ENCODE data around the gene COQ8B.

- no peak for TF ChIP-seq CTCF (IDR thresholded peaks at IDR 0.05)
- TF ChIP-seq MLX (CRISPR knock-in tag; IDR thresholded peaks at IDR 0.05): no peak
- TF ChIP-seq IRF1 (CRISPR knock-in tag; IDR thresholded peaks at IDR 0.05): no peak
- no peak for TF ChIP-seq MXD4 (CRISPR knock-in tag; IDR thresholded peaks at IDR 0.05; ENCODE audit: borderline replicate concordance)
- no peak for TF ChIP-seq ZNF396 (CRISPR knock-in tag; IDR thresholded peaks at IDR 0.05; ENCODE audit: borderline replicate concordance)
- TF ChIP-seq USF2 (CRISPR knock-in tag; IDR thresholded peaks at IDR 0.05): no peak
- TF ChIP-seq RELA (CRISPR knock-in tag; IDR thresholded peaks at IDR 0.05; ENCODE audit: borderline replicate concordance): no peak
- no peak for TF ChIP-seq TCF7 (CRISPR knock-in tag; IDR thresholded peaks at IDR 0.05; ENCODE audit: low read depth)
- no peak for TF ChIP-seq ATF2 (CRISPR knock-in tag; IDR thresholded peaks at IDR 0.05; ENCODE audit: borderline replicate concordance, low read depth)
- TF ChIP-seq USF1 (CRISPR knock-in tag; IDR thresholded peaks at IDR 0.05): no peak
- no peak for TF ChIP-seq ZNF121 (CRISPR knock-in tag; IDR thresholded peaks at IDR 0.05)
Observed at GRCh38 chr19:40739030-40739839, 22.5 kb upstream of the COQ8B start.

Data from WTC11 (cell line).